HepG2 (cell line): ENCODE measurements around the gene ADGRG6. TPM values are rescaled to one million over a fixed set of nuclear protein-coding genes. Genes with fewer than 3 reads are reported as not detected.

ENCODE experiments used
- AKAP8 ChIP-seq: sonication (generic); formaldehyde crosslinking; IDR thresholded peaks from 2 replicates; pipeline ENCODE4 v1.5.1; 2020; ENCODE audit warnings: mild to moderate bottlenecking, missing genetic modification reagents
- CHD2 ChIP-seq: IDR thresholded peaks from 2 replicates; pipeline ENCODE4 v1.6.1; 2011; ENCODE audit warnings: low read depth, low read length, improper control_type of control experiment
- EZH2 ChIP-seq: conservative IDR thresholded peaks from 2 replicates; pipeline ENCODE4 v1.6.1; 2012; ENCODE audit warnings: mild to moderate bottlenecking, low read depth, low read length, moderate library complexity
- HMG20B ChIP-seq: conservative IDR thresholded peaks from 2 replicates; pipeline ENCODE4 v1.6.1; 2016; ENCODE audit warnings: missing genetic modification reagents, missing compliant biosample characterization
- KLF13 ChIP-seq: sonication (generic); formaldehyde crosslinking; IDR thresholded peaks from 2 replicates; pipeline ENCODE4 v1.4.0; 2020; ENCODE audit warnings: mild to moderate bottlenecking, missing genetic modification reagents
- MAFF ChIP-seq: IDR thresholded peaks from 2 replicates; pipeline ENCODE4 v1.6.1; 2011; ENCODE audit warnings: low read depth, low read length, improper control_type of control experiment
- MAFK ChIP-seq, 2 experiments: IDR thresholded peaks in 1 of 2; conservative IDR thresholded peaks in 1 of 2; 2 replicates each; pipeline ENCODE4 v1.6.1; 2011; ENCODE audit warnings: improper control_type of control experiment in 2 of 2, low read length in 2 of 2
- MLLT10 ChIP-seq: sonication (generic); formaldehyde crosslinking; IDR thresholded peaks from 2 replicates; pipeline ENCODE4 v1.4.0; 2020; ENCODE audit warnings: missing genetic modification reagents
- MZF1 ChIP-seq: sonication (generic); formaldehyde crosslinking; IDR thresholded peaks from 2 replicates; pipeline ENCODE4 v1.8.1; 2023; ENCODE audit warnings: mild to moderate bottlenecking, missing genetic modification reagents, borderline replicate concordance
- NFYC ChIP-seq: IDR thresholded peaks from 2 replicates; pipeline ENCODE4 v1.6.1; 2016; ENCODE audit warnings: missing genetic modification reagents, missing compliant biosample characterization
- NKX3-1 ChIP-seq: sonication (generic); formaldehyde crosslinking; IDR thresholded peaks from 2 replicates; pipeline ENCODE4 v1.5.0; 2020; ENCODE audit warnings: missing genetic modification reagents
- PHF20 ChIP-seq: sonication (generic); formaldehyde crosslinking; IDR thresholded peaks from 2 replicates; pipeline ENCODE4 v1.5.0; 2020; ENCODE audit warnings: mild to moderate bottlenecking, missing genetic modification reagents
- RCOR2 ChIP-seq: IDR thresholded peaks from 2 replicates; pipeline ENCODE4 v1.6.1; 2016; ENCODE audit warnings: missing biosample characterization, missing genetic modification reagents
- RNF2 ChIP-seq: fragments of 450-650 bp; conservative IDR thresholded peaks from 2 replicates; pipeline ENCODE4 v1.6.1; 2016; ENCODE audit warnings: low read depth
- SCMH1 ChIP-seq: sonication (generic); formaldehyde crosslinking; IDR thresholded peaks from 2 replicates; pipeline ENCODE4 v1.9.0; 2021; ENCODE audit warnings: missing genetic modification reagents, mild to moderate bottlenecking, borderline replicate concordance
- TBX2 ChIP-seq: sonication (generic); formaldehyde crosslinking; IDR thresholded peaks from 2 replicates; pipeline ENCODE4 v1.5.0; 2020; ENCODE audit warnings: missing genetic modification reagents, mild to moderate bottlenecking, borderline replicate concordance
- ZNF260 ChIP-seq: sonication (generic); formaldehyde crosslinking; IDR thresholded peaks from 2 replicates; pipeline ENCODE4 v1.4.0; 2020; ENCODE audit warnings: missing genetic modification reagents, low read depth, mild to moderate bottlenecking, borderline replicate concordance
- ZNF44 ChIP-seq: sonication (generic); formaldehyde crosslinking; IDR thresholded peaks from 2 replicates; pipeline ENCODE4 v1.5.1; 2020; ENCODE audit warnings: mild to moderate bottlenecking, missing genetic modification reagents
- ZNF607 ChIP-seq: sonication (generic); formaldehyde crosslinking; IDR thresholded peaks from 2 replicates; pipeline ENCODE4 v1.5.1; 2020; ENCODE audit warnings: missing genetic modification reagents, mild to moderate bottlenecking, borderline replicate concordance
- ZNF644 ChIP-seq: IDR thresholded peaks from 2 replicates; pipeline ENCODE4 v1.6.1; 2016; ENCODE audit warnings: low read depth
- ZNF713 ChIP-seq: sonication (generic); formaldehyde crosslinking; IDR thresholded peaks from 2 replicates; pipeline ENCODE4 v1.4.0; 2020; ENCODE audit warnings: mild to moderate bottlenecking, missing genetic modification reagents
- ZNF83 ChIP-seq: sonication (generic); formaldehyde crosslinking; IDR thresholded peaks from 2 replicates; pipeline ENCODE4 v1.4.0; 2020; ENCODE audit warnings: missing genetic modification reagents, mild to moderate bottlenecking, borderline replicate concordance
- ZNF841 ChIP-seq: sonication (generic); formaldehyde crosslinking; IDR thresholded peaks from 2 replicates; pipeline ENCODE4 v1.8.1; 2023; ENCODE audit warnings: missing genetic modification reagents, borderline replicate concordance
- polyA plus RNA-seq, 8 experiments: library from polyadenylated mRNA; depleted of rRNA in 3 of 8; stranded (reverse) in 7 of 8; unstranded in 1 of 8; fragments of >200 nt; fragmentation: Illumina TruSeq in 4 of 8; extraction: Trizol in 4 of 8; gene quantifications; 2 replicates each; pipeline versions ENCODE4 v1.2.1 to v1.2.3, GENCODE V29; 2011 to 2016; ENCODE audit warnings: low read depth in 4 of 8, missing spikeins in 1 of 8, mixed read lengths in 1 of 8; ENCODE audit not compliant: insufficient read depth in 1 of 8
- total RNA-seq, 5 experiments: library from RNA; depleted of rRNA; stranded (reverse); fragments of >200 nt; fragmentation: Illumina TruSeq; extraction: Trizol; gene quantifications; 2 replicates each; pipeline ENCODE4 v1.2.3, GENCODE V29; 2016; ENCODE audit warnings: low read depth in 1 of 5
- TF ChIP-seq, protein P1 (sequence below): sonication (generic); formaldehyde crosslinking; IDR thresholded peaks from 2 replicates; pipeline ENCODE4 v1.5.0; 2020; ENCODE audit warnings: mild to moderate bottlenecking, missing genetic modification reagents, borderline replicate concordance
- TF ChIP-seq, protein P2 (sequence below): conservative IDR thresholded peaks from 2 replicates; pipeline ENCODE4 v1.6.1; 2018; ENCODE audit warnings: missing genetic modification reagents
- TF ChIP-seq, protein P3 (sequence below): sonication (generic); formaldehyde crosslinking; IDR thresholded peaks from 2 replicates; pipeline ENCODE4 v1.4.0; 2020; ENCODE audit warnings: missing genetic modification reagents
- TF ChIP-seq, protein P4 (sequence below): fragments of 450-650 bp; IDR thresholded peaks from 2 replicates; pipeline ENCODE4 v1.6.1; 2017

The ADGRG6 gene
- total and polyA plus RNA-seq, 2 of the 13 experiments (the other 11 are each of a cell fraction or from before 2014, with no cell fraction given), result 129 to 249 TPM

DNA sequence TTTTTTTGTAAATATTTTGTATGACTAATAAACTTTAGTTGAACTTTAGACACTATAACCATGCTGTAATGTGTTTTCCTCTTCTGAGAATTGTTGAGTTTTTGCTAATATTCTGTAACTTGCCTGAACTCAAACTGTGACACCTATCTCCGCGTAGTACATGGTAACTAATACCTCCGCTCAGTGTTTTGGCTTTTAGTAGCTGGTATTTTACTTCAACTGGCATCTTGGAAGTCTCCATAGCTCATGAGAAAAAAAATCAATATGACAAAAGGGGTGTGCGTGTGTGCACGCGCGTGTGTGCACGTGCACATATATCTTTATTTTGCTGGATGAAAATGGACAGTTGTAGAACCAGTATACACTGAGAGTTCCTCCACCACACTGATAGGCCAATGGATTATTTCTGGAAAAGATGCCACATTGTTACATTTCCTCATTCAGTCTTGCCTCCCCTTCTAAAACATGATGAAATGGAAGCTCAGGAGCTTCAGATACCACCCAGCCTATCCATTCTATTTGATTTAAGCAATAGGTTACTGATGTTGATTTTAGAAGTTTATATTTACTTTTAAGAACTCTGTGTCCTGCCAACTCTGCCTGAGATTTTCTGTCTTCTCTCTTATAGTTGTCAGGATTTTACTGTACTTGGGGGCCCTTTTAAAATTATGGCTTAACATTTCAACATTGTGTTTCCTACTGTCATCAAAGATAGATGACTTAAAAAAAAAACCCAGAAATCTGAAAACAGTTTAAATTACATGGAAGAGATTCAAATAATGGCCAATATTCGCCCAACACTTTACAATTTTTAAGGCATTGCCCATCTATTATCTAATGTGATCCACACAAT is 16.3 kb upstream of the ADGRG6 start (continued):
- TF ChIP-seq ZNF644 (peak; percentile 83; the same call in 1 of the 2 replicates), ZNF607 (CRISPR knock-in tag) (no peak; the same call in 1 of the 2 replicates), ZNF713 (CRISPR knock-in tag) (no peak), PHF20 (CRISPR knock-in tag) (no peak), NKX3-1 (no peak; the same call in 1 of the 2 replicates), CHD2 (no peak), SCMH1 (no peak), RCOR2 (peak; percentile 85), HMG20B (peak; percentile 36; the same call in 1 of the 2 replicates), MLLT10 (CRISPR knock-in tag) (no peak), MAFF (no peak), MAFK (conservative IDR thresholded peaks at IDR 0.05 in 1 of 2, IDR thresholded peaks at IDR 0.05 in 1 of 2; ENCODE audit: low read length in 2 of 2) (no peak), MZF1 (CRISPR knock-in tag) (no peak), TBX2 (peak; percentile 71), EZH2 (no peak), NFYC (CRISPR knock-in tag) (0 out of 2 replicates have a peak, but pooled peaks have one; percentile 16), ZNF841 (CRISPR knock-in tag) (no peak), AKAP8 (CRISPR knock-in tag) (no peak), ZNF260 (no peak), ZNF83 (no peak), RNF2 (no peak), ZNF44 (CRISPR knock-in tag) (0 out of 2 replicates have a peak, but pooled peaks have one; percentile 58), KLF13 (CRISPR knock-in tag) (no peak)
- TF ChIP-seq, protein P1, sequence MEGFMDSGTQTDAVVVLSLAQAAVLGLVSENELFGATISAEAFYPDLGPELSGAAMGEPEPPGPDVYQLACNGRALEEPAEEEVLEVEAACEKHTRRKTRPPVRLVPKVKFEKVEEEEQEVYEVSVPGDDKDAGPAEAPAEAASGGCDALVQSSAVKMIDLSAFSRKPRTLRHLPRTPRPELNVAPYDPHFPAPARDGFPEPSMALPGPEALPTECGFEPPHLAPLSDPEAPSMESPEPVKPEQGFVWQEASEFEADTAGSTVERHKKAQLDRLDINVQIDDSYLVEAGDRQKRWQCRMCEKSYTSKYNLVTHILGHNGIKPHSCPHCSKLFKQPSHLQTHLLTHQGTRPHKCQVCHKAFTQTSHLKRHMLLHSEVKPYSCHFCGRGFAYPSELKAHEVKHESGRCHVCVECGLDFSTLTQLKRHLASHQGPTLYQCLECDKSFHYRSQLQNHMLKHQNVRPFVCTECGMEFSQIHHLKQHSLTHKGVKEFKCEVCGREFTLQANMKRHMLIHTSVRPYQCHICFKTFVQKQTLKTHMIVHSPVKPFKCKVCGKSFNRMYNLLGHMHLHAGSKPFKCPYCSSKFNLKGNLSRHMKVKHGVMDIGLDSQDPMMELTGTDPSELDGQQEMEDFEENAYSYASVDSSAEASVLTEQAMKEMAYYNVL (CRISPR knock-in tag), result peak; percentile 92
- TF ChIP-seq, protein P2, sequence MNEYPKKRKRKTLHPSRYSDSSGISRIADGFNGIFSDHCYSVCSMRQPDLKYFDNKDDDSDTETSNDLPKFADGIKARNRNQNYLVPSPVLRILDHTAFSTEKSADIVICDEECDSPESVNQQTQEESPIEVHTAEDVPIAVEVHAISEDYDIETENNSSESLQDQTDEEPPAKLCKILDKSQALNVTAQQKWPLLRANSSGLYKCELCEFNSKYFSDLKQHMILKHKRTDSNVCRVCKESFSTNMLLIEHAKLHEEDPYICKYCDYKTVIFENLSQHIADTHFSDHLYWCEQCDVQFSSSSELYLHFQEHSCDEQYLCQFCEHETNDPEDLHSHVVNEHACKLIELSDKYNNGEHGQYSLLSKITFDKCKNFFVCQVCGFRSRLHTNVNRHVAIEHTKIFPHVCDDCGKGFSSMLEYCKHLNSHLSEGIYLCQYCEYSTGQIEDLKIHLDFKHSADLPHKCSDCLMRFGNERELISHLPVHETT (CRISPR knock-in tag), result no peak
- TF ChIP-seq, protein P3, sequence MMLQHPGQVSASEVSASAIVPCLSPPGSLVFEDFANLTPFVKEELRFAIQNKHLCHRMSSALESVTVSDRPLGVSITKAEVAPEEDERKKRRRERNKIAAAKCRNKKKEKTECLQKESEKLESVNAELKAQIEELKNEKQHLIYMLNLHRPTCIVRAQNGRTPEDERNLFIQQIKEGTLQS (CRISPR knock-in tag), result no peak
- TF ChIP-seq, protein P4, sequence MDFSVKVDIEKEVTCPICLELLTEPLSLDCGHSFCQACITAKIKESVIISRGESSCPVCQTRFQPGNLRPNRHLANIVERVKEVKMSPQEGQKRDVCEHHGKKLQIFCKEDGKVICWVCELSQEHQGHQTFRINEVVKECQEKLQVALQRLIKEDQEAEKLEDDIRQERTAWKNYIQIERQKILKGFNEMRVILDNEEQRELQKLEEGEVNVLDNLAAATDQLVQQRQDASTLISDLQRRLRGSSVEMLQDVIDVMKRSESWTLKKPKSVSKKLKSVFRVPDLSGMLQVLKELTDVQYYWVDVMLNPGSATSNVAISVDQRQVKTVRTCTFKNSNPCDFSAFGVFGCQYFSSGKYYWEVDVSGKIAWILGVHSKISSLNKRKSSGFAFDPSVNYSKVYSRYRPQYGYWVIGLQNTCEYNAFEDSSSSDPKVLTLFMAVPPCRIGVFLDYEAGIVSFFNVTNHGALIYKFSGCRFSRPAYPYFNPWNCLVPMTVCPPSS, result no peak
